RWPE2 (cell line): Measurements from ENCODE around the gene ZCCHC18.
A peak's percentile ranks its signal among the peaks of the same experiment; 100 is the strongest.

Experiments used
- ATAC-seq: fragments of 200-7000 bp; cut with Tn5 transposase; 3 replicates; pipeline ENCODE4 v1.9.1; 2021; ENCODE audit warnings: low read depth
- DNase-seq: peaks from one replicate; pipeline ENCODE4 v3.0.0-alpha.2; 2020; ENCODE audit warnings: low spot score
- H3K27ac ChIP-seq: fragments of 450-650 bp; 2 replicates; pipeline ENCODE4 v1.5.1; 2017; ENCODE audit warnings: mild to moderate bottlenecking; ENCODE audit not compliant: poor library complexity, severe bottlenecking
- H3K27me3 ChIP-seq: fragments of 250-450 bp; sonication (Bioruptor Pico); 2 replicates; pipeline ENCODE4 v1.5.1; 2021; ENCODE audit warnings: mild to moderate bottlenecking, moderate library complexity; ENCODE audit not compliant: insufficient read depth, poor library complexity, severe bottlenecking
- H3K36me3 ChIP-seq: fragments of 250-450 bp; sonication (Bioruptor Pico); 2 replicates; pipeline ENCODE4 v1.5.1; 2020; ENCODE audit warnings: low read depth, mild to moderate bottlenecking, moderate library complexity
- H3K4me1 ChIP-seq: fragments of 250-450 bp; sonication (Bioruptor Pico); 2 replicates; pipeline ENCODE4 v1.5.1; 2021; ENCODE audit warnings: mild to moderate bottlenecking, moderate library complexity; ENCODE audit not compliant: insufficient read depth, poor library complexity, severe bottlenecking
- H3K4me3 ChIP-seq: fragments of 250-450 bp; sonication (Bioruptor Pico); 2 replicates; pipeline ENCODE4 v1.5.1; 2021; ENCODE audit warnings: mild to moderate bottlenecking, moderate library complexity; ENCODE audit not compliant: severe bottlenecking
- H3K9me3 ChIP-seq: fragments of 250-450 bp; sonication (Bioruptor Pico); 2 replicates; pipeline ENCODE4 v1.5.1; 2021; ENCODE audit warnings: mild to moderate bottlenecking, moderate library complexity; ENCODE audit not compliant: severe bottlenecking
- CTCF ChIP-seq: fragments of 450-650 bp; IDR thresholded peaks from one replicate; pipeline ENCODE4 v1.5.1; 2017; ENCODE audit warnings: mild to moderate bottlenecking, moderate library complexity; ENCODE audit not compliant: poor library complexity, severe bottlenecking

Gene ZCCHC18

DNA sequence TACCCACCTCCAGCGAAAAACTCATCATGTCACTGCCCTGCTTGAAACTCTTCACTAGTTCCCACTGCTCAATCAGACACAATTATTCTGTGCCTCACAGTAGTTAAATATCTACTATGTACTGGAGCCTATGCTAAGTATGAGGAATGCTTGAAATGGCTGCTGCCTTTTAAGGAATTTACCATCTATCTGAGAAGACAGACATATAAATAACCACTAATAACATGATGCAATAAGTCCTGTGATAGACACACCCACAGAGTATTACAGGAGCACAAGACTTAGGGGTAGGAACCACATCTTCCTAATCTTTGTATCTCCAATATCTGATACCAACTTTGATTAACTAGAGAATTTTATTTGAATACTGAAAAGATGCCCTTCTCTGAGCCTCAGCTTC is 23.4 kb downstream of the ZCCHC18 start:
- Histone ChIP-seq H3K9me3 (no peaks in the 10 kb centered on the region), H3K36me3 (no peaks in the 10 kb centered on the region), H3K27me3 (no peaks in the 10 kb centered on the region), H3K4me1 (no peaks in the 10 kb centered on the region), H3K27ac (no peak overlapping the region), H3K4me3 (no peak overlapping the region)
- no peak for ATAC-seq
- TF ChIP-seq CTCF, result no peak
- DNase-seq, result no peak

DNA sequence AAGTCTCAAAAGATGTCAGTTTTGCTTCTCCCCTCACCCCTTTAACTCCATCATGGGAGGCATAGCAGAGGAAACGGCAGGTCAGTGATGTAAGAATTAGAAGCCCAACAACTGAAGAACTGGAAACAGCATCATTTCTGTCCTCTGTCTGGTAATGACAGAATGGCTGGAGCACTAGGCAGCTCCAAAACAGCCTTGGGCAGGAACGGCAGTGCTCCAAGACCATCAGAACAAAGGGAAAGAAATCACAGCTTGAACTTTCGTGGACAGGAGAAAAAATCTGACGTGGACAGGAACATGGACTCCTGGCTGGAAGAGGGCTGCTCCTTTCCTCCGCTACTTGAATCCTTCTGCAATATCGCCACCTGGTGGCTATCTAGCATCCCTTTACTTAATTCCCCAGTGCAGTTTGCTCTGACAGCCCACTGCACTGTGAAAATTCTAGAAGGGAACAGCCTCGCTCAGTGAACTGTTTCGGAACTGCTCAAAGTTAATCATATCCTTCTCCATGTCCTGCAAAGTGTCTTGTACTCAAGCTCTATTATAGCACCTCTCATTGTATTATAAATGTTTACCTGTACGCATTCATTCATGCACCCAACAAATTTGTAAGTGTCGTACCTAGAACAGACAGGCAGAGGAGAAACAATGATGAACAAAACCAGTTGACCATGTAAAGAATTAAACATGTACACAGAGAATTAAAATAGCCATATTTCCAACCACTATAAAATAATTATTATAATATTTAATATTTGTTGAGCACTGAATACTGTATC is 24.1 kb downstream of the ZCCHC18 start:
- TF ChIP-seq CTCF, result peak; percentile 66
- H3K4me1 ChIP-seq, result no peaks in the 10 kb centered on the region
- peak overlapping the region; percentile 28 for H3K4me3 ChIP-seq
- H3K27ac ChIP-seq, result no peak overlapping the region
- no peaks in the 10 kb centered on the region for H3K9me3 ChIP-seq
- ATAC-seq, result peak; percentile 90
- H3K27me3 ChIP-seq, result no peaks in the 10 kb centered on the region
- H3K36me3 ChIP-seq, result no peaks in the 10 kb centered on the region
- peak; percentile 34 for DNase-seq

GRCh38 chrX:104137496-104137895 is 25.2 kb downstream of the ZCCHC18 start:
- Histone ChIP-seq H3K9me3 (no peaks in the 10 kb centered on the region), H3K4me3 (no peak overlapping the region), H3K27ac (no peak overlapping the region), H3K36me3 (no peaks in the 10 kb centered on the region), H3K27me3 (no peaks in the 10 kb centered on the region), H3K4me1 (no peaks in the 10 kb centered on the region)
- no peak for TF ChIP-seq CTCF
- no peak for ATAC-seq
- DNase-seq, result no peak

GRCh38 chrX:104141087-104141760 is 28.9 kb downstream of the ZCCHC18 start:
- Histone ChIP-seq H3K36me3 (no peaks in the 10 kb centered on the region), H3K9me3 (no peaks in the 10 kb centered on the region), H3K27me3 (no peaks in the 10 kb centered on the region), H3K27ac (no peak overlapping the region), H3K4me1 (no peaks in the 10 kb centered on the region), H3K4me3 (no peak overlapping the region)
- ATAC-seq, result no peak
- DNase-seq, result no peak
- no peak for TF ChIP-seq CTCF

DNA sequence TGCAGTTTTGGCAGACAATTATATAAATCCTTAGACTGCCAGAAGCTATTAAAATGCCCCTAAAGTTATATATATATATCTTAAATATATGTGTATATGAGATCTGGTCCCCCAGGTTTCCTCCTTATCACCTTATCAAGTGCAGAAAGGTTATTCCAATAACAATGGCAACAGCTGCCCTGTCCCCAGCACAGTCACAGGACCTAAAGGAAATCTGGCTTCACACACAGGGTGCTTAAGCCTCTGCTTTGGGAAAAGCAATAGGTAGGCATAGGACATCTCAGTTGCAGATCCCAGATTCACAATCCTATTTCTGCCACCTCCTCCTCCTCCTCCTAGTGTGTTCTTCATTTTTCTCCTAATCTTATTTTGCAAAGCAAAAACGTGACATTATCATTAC is 38.7 kb downstream of the ZCCHC18 start:
- no peaks in the 10 kb centered on the region for H3K36me3 ChIP-seq
- no peaks in the 10 kb centered on the region for H3K4me1 ChIP-seq
- H3K27ac ChIP-seq, result no peak overlapping the region
- no peak for TF ChIP-seq CTCF
- no peaks in the 10 kb centered on the region for H3K27me3 ChIP-seq
- no peak for DNase-seq
- no peak for ATAC-seq
- no peaks in the 10 kb centered on the region for H3K9me3 ChIP-seq
- H3K4me3 ChIP-seq, result no peak overlapping the region
